ENCODE data around the gene GAREM1.
A peak's percentile ranks its signal among the peaks of the same experiment; 100 is the strongest.

Gene GAREM1

GRCh38 chr18:32286749-32287148 lies 183.9 kb downstream of the GAREM1 start:
- no peak for DNase-seq

DNA sequence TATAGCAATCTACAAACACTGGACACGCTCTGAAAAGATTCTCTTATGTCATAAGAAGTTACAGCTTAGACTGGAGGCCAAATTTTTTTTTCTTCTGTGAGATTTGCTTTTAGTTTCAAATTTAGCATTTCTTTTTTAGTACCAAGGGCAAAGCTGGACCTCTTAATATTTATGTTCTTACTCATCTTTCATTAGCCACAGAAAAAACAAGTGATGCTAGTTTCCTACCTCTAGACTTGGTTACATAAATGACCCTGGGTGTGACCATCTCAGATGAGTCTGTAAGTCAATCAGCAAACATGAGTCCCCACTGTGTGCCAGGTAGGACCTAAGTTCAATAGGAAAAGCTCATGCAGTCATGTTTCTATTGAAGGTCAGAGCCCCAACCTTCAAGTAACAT lies 186.4 kb downstream of the GAREM1 start:
- no peak for DNase-seq

DNA sequence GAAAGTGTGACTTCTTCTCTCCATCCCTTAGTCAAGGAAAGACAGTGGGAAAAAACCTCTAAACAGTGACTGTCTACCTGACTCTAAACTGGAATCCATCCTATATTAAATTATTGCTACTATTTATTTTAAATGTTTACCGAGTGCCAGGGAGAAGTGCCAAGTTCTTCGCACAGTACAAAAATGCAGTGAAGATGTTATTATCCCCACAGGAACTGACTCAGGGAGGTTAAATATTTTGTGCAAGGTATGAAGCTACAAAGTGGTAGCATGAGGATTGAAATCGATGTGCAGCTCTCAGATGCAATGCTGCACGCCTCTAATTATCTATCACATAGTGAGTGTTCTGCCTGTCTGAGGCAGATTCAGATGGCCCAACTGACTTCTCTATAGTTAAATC lies 189.8 kb downstream of the GAREM1 start:
- no peak for DNase-seq

- DNase-seq = no peak
Observed at GRCh38 chr18:32280188-32280783, 190.4 kb downstream of the GAREM1 start.

- no peak for DNase-seq
Observed at GRCh38 chr18:32278177-32278799, 192.4 kb downstream of the GAREM1 start.

DNA sequence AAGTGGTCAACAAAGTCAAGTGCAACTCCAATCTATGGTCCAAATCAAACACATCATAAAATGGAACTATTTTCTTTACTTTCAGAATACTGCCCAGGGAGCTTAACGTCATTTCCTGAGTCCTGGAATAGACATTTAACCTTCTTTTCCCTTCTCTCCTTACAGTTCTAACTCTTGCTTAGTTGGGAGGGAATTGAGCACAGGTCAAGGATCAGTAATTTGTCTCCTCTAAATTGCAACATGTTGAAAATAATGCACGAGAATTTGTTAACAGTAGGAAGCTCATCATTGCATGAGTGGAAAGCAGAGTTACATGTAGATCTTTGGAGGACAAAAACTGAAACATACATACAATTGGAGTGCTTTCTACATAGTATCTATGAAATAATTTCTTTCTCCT lies 193.1 kb downstream of the GAREM1 start:
- DNase-seq = no peak

GRCh38 chr18:32276906-32277305 lies 193.8 kb downstream of the GAREM1 start:
- DNase-seq = no peak

DNA sequence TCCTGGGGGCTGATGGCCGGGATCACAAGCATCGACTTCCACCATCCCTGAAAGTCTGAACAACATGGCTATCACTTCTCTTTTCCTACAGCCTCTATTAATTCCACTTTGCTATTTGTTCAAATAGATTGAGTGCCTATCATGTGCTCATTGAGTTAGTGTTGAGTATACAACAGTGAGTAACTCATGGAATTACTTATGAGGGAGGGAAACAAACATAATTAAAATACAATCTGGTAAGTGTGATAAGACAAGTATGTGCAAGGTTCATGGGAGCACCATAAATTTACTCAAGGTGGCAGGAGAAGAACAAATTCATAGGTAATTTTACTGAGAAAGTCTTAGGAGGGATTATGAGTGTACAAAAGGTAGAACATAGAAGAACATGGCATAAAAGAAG lies 194.4 kb downstream of the GAREM1 start:
- no peak for DNase-seq

DNA sequence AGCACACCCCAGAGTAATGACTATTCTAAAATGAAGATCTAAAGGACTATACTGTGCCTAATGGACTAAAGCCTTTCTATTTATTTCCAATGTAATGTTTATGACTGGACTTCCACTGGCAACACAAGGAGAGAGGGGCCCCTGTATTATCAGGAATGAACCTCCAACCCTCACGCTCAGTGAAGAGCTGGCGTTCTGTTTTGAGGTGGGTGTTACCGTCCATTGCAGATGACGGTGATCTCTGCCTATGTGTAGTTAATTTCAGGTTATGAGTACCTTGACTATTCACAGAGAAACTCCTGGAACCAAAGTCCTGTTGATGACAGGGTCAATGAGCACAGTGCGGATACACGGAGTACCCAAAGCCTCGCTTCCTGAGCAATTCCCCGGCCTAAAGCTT lies 195.5 kb downstream of the GAREM1 start:
- no peak for DNase-seq

DNA sequence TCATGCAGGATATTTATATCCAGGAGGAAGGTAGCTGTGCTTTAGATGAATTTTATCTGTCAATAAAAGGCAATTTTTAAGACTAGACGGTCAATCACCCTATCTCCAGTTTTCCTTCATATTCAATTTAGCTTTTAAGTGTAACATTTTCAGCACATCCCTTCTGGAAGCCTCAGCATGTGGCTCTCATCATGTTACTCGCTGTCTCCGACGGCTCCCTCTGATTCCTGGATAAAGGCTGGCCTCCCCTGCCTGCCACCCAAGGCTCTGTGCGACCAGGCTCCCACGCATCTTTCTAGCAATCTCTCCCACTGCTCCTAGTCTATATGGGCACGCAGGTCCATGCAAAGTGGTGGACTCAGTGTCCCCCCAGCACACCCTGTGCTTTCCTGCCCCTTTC lies 196.4 kb downstream of the GAREM1 start:
- no peak for DNase-seq

GRCh38 chr18:32271672-32272208 lies 198.9 kb downstream of the GAREM1 start:
- peak; percentile 16 for DNase-seq

DNA sequence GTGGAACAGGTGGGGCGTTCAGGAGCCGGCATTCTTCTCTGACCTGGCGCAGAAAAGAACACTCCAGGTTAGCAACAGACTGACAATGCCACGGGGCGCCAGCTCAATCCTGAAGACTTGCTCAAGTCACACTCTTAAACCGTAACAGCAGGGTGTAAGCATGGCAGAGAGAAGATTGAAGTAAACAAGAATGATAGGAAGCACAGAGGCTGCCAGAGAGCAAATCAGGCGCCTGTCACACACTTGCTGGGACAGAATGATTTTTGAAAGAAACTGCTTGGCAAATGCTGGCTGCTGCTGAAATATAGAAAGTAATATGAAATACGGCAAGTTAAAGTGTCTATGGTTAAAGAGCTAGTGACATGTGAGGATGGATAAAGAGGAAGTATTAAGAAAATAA lies 200.3 kb downstream of the GAREM1 start:
- DNase-seq = no peak

- no peak for DNase-seq
Observed at GRCh38 chr18:32267463-32267862, 203.2 kb downstream of the GAREM1 start.

- DNase-seq = no peak
Observed at GRCh38 chr18:32264401-32264800, 206.3 kb downstream of the GAREM1 start.

GRCh38 chr18:32262092-32262491 lies 208.6 kb downstream of the GAREM1 start:
- no peak for DNase-seq

GRCh38 chr18:32261003-32261402 lies 209.7 kb downstream of the GAREM1 start:
- DNase-seq = no peak

GRCh38 chr18:32259553-32259952 lies 211.1 kb downstream of the GAREM1 start:
- no peak for DNase-seq

- DNase-seq = no peak
Observed at GRCh38 chr18:32258558-32259204, 212.0 kb downstream of the GAREM1 start.

DNA sequence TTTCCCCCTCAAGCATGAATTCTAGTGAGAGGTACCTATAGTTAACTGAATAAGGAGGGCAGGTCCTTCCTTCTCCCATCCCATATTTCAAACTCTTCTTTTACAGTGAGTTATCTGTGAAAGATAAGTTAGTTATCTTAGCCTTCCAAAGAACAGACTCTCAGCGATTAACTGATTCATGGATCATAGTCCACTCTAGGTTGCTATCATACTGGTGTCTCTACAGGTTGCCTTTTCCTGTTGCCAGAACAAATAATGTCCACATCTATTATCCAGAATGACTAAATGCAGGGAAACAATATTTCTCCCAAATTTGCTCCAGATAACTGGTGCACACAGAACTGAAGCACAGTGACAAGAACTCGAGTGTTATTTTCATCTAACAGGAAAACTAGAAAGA lies 212.5 kb downstream of the GAREM1 start:
- no peak for DNase-seq

GRCh38 chr18:32257084-32257785 lies 213.4 kb downstream of the GAREM1 start:
- no peak for DNase-seq

GRCh38 chr18:32255570-32255969 lies 215.1 kb downstream of the GAREM1 start:
- no peak for DNase-seq

GRCh38 chr18:32252141-32252860 lies 218.4 kb downstream of the GAREM1 start:
- no peak for DNase-seq

- no peak for DNase-seq
Observed at GRCh38 chr18:32251466-32251865, 219.2 kb downstream of the GAREM1 start.

Measured in NCI-H2029 treated with DMSO at 0.1 percent for 48 hours (cell line).